Smooth muscle cell (in vitro differentiated cells): ENCODE results near the gene NKX1-1. TPM values are rescaled to one million over a fixed set of nuclear protein-coding genes. Genes with fewer than 3 reads are reported as not detected.

Experiments
- DNase-seq: peaks from one replicate; lab custom pipeline; 2025; ENCODE audit not compliant: unreplicated experiment; lab: John Stamatoyannopoulos, UW
- H2AFZ ChIP-seq: fragments of 200-600 bp; sonication (generic); 2 replicates; pipeline ENCODE4 v1.6.0; 2016; ENCODE audit warnings: antibody characterized with exemption, low read depth, mild to moderate bottlenecking
- H3F3A ChIP-seq: fragments of 200-600 bp; sonication (generic); 2 replicates; pipeline ENCODE4 v1.6.0; 2017; ENCODE audit warnings: antibody characterized with exemption, low read depth
- H3K27ac ChIP-seq: fragments of 200-600 bp; sonication (generic); 2 replicates; pipeline ENCODE4 v1.5.1; 2016; ENCODE audit warnings: low read depth, mild to moderate bottlenecking
- H3K27me3 ChIP-seq: fragments of 200-600 bp; sonication (generic); 2 replicates; pipeline ENCODE4 v1.6.1; 2016; ENCODE audit warnings: low read depth, mild to moderate bottlenecking
- H3K36me3 ChIP-seq: fragments of 200-600 bp; sonication (generic); 2 replicates; pipeline ENCODE4 v1.5.1; 2016; ENCODE audit warnings: low read depth
- H3K4me1 ChIP-seq: fragments of 200-600 bp; sonication (generic); 2 replicates; pipeline ENCODE4 v1.5.1; 2016; ENCODE audit warnings: low read depth
- H3K4me2 ChIP-seq: fragments of 200-600 bp; sonication (generic); 2 replicates; pipeline ENCODE4 v1.6.0; 2016; ENCODE audit warnings: mild to moderate bottlenecking
- H3K4me3 ChIP-seq: fragments of 200-600 bp; sonication (generic); 2 replicates; pipeline ENCODE4 v1.5.1; 2016; ENCODE audit warnings: mild to moderate bottlenecking
- H3K79me2 ChIP-seq: fragments of 200-600 bp; sonication (generic); 2 replicates; pipeline ENCODE4 v1.6.0; 2016; ENCODE audit warnings: low read depth, mild to moderate bottlenecking
- H3K9ac ChIP-seq: fragments of 200-600 bp; sonication (generic); 2 replicates; pipeline ENCODE4 v1.6.0; 2016; ENCODE audit warnings: low read depth
- H3K9me3 ChIP-seq: fragments of 200-600 bp; sonication (generic); replicated peaks from 2 replicates; pipeline ENCODE4 v1.5.1; 2016; ENCODE audit warnings: low read depth
- H4K20me1 ChIP-seq: fragments of 200-600 bp; sonication (generic); 2 replicates; pipeline ENCODE4 v1.6.0; 2016; ENCODE audit warnings: low read depth
- CTCF ChIP-seq: fragments of 200-600 bp; sonication (generic); IDR thresholded peaks from 2 replicates; pipeline ENCODE4 v1.5.1; 2017; ENCODE audit warnings: borderline replicate concordance, mild to moderate bottlenecking, antibody characterized with exemption; ENCODE audit not compliant: insufficient read depth, poor library complexity, severe bottlenecking
- WGBS: methylation state at CpG from one replicate; pipeline ENCODE4 v1.1.7; 2016; ENCODE audit warnings: low lambda C conversion rate; 5-methylcytosine and 5-hydroxymethylcytosine counted together
- polyA plus RNA-seq: library from polyadenylated mRNA; unstranded; fragments of >200 nt; fragmentation: Nextera tagmentation; extraction: Ambion mirVana; gene quantifications from 2 replicates; pipeline ENCODE4 v1.2.1, GENCODE V29; 2016
- total RNA-seq: library from RNA; depleted of rRNA; stranded (reverse); fragments of >200 nt; gene quantifications from 2 replicates; pipeline ENCODE4 v1.2.3, GENCODE V29; 2014

The NKX1-1 gene
- total and polyA plus RNA-seq, 2 experiments from 2014 or later, result not detected

- Histone ChIP-seq H3K4me1 (no peaks in the 10 kb centered on the region), H3K4me2 (no peak overlapping the region), H3K79me2 (no peaks in the 10 kb centered on the region), H4K20me1 (no peaks in the 10 kb centered on the region), H2AFZ (no peak overlapping the region), H3K9ac (no peak overlapping the region), H3K9me3 (no peaks in the 10 kb centered on the region), H3K36me3 (no peaks in the 10 kb centered on the region), H3K27ac (no peak overlapping the region), H3F3A (no peaks in the 10 kb centered on the region), H3K4me3 (no peak overlapping the region), H3K27me3 (peaks cover 86% of the 10 kb centered on the region)
- DNase-seq, result no peak
- no peak for TF ChIP-seq CTCF
- WGBS, result 29% methylated on average over 42 of the region's 53 CpGs
Measured at GRCh38 chr4:1407657-1408333, 1.6 kb upstream of the NKX1-1 start.

GRCh38 chr4:1406981-1407656 is 877 bp upstream of the NKX1-1 start:
- Histone ChIP-seq H3K36me3 (no peaks in the 10 kb centered on the region), H3K9me3 (no peaks in the 10 kb centered on the region), H3K79me2 (no peaks in the 10 kb centered on the region), H4K20me1 (no peaks in the 10 kb centered on the region), H3K4me2 (no peak overlapping the region), H3K27me3 (peaks cover 86% of the 10 kb centered on the region), H3K9ac (no peak overlapping the region), H3K4me3 (no peak overlapping the region), H3F3A (no peaks in the 10 kb centered on the region), H2AFZ (no peak overlapping the region), H3K4me1 (no peaks in the 10 kb centered on the region), H3K27ac (no peak overlapping the region)
- WGBS, result 32% methylated on average over 31 of the region's 50 CpGs
- no peak for TF ChIP-seq CTCF
- DNase-seq, result no peak

- Histone ChIP-seq H4K20me1 (no peaks in the 10 kb centered on the region), H3K4me3 (no peak overlapping the region), H3K27me3 (peaks cover 86% of the 10 kb centered on the region), H3K4me1 (no peaks in the 10 kb centered on the region), H3K79me2 (no peaks in the 10 kb centered on the region), H2AFZ (no peak overlapping the region), H3K4me2 (no peak overlapping the region), H3K27ac (no peak overlapping the region), H3K9me3 (no peaks in the 10 kb centered on the region), H3K36me3 (no peaks in the 10 kb centered on the region), H3K9ac (no peak overlapping the region), H3F3A (no peaks in the 10 kb centered on the region)
- DNase-seq, result no peak
- no peak for TF ChIP-seq CTCF
- WGBS, result 39% methylated on average over 81 of the region's 90 CpGs
Measured at GRCh38 chr4:1405636-1406393, 427 bp downstream of the NKX1-1 start.
